ENCODE measurements around the gene CDCP2. TPM values are rescaled to one million over a fixed set of nuclear protein-coding genes. Genes with fewer than 3 reads are reported as not detected.

The CDCP2 gene
- not detected in 5 replicates for total RNA-seq (2022; extraction: Qiagen RNA extraction)

DNA sequence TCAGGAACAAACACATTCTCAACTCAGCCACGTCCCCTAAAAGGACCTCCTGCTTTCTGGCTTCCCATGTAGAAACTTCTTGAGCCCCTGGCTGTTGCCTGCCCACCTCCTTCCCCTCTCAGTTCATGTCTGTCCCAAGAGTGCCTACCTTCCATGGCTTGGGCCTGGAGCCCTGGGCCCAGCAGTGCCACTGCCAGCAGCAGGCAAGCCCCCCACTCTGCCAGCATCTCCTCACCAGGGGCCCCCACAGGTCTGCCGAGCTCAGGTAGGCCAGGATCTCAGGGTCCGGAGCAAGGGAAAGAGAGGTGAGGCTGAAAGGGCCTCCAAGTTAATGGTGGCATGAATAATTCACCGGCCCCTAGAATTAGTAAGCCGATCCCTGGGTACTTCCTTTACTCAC lies at the start of gene CDCP2:
CDCP2 (minus strand) TSS at position 305 of the 400 bp plus-strand sequence; CDS start at position 227, 78 bp downstream.

DNA sequence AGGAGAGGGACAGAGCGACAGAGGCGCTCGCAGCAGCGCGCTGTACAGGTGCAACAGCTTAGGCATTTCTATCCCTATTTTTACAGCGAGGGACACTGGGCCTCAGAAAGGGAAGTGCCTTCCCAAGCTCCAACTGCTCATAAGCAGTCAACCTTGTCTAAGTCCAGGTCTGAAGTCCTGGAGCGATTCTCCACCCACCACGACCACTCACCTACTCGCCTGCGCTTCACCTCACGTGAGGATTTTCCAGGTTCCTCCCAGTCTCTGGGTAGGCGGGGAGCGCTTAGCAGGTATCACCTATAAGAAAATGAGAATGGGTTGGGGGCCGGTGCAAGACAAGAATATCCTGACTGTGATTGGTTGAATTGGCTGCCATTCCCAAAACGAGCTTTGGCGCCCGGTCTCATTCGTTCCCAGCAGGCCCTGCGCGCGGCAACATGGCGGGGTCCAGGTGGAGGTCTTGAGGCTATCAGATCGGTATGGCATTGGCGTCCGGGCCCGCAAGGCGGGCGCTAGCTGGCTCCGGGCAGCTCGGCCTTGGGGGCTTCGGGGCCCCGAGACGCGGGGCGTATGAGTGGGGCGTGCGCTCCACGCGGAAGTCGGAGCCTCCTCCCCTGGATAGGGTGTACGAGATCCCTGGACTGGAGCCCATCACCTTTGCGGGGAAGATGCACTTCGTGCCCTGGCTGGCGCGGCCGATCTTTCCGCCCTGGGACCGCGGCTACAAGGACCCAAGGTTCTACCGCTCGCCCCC lies 47.1 kb upstream of the CDCP2 start, which contains the start of the genes CYB5RL and MRPL37:
CYB5RL (minus strand) TSS at position 266 of the 754 bp plus-strand sequence. CDS start 4,414 bp downstream, outside the sequence.
MRPL37 (plus strand) TSS at position 403 of the 754 bp plus-strand sequence; CDS start at position 480, 77 bp downstream.

Other genes starting within 250 kb of the CDCP2 start
- 28.5 to 30.4 TPM (median 30.1 TPM) in 5 replicates for gene IFT25, start 207.3 kb downstream of the CDCP2 start, total RNA-seq (2022; extraction: Qiagen RNA extraction)
- 25.9 to 30.0 TPM (median 29.6 TPM) in 5 replicates for gene LRRC42, start 206.7 kb downstream of the CDCP2 start, total RNA-seq (2022; extraction: Qiagen RNA extraction)
- not detected in 5 replicates for gene LDLRAD1, start 134.8 kb downstream of the CDCP2 start, total RNA-seq (2022; extraction: Qiagen RNA extraction)
- 114 to 130 TPM (median 117 TPM) in 5 replicates for gene TMEM59, start 99.8 kb downstream of the CDCP2 start, total RNA-seq (2022; extraction: Qiagen RNA extraction)
- 2.1 to 2.9 TPM (median 2.6 TPM) in 5 replicates for gene TCEANC2, start 99.4 kb downstream of the CDCP2 start, total RNA-seq (2022; extraction: Qiagen RNA extraction)
- gene CYB5RL, start 47.0 kb upstream of the CDCP2 start, total RNA-seq (2022; extraction: Qiagen RNA extraction), result 2.7 to 3.6 TPM (median 3.1 TPM) in 5 replicates
- gene MRPL37, start 47.2 kb upstream of the CDCP2 start, total RNA-seq (2022; extraction: Qiagen RNA extraction), result 89.9 to 97.4 TPM (median 92.3 TPM) in 5 replicates

Measured in A549 treated with Hydrocortisone at 1 μM for 4 hours (cell line).